ENCODE measurements around the gene PLXNB2.

Gene PLXNB2

DNA sequence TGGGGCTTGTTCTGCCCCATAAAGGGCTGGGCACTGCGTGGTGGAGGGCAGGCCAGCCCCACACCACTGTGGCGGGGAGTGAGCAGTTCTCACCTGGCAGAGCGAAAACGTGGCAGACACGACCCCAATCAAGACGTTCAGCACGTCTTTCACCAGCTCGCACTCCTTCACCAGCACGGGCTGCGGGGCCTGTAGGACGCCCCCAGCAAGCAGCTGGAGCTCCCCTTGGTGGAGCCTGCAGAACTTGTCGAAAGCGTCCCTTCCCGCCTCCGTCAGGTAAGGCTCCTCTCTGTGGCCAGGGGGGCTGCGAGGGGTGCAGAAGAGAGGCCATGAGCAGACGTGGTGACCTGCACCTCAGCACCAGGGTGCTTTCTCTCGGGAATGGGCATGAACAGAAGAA, 74.2 kb downstream of the PLXNB2 start:
- Histone ChIP-seq H3K4me1 (ENCODE audit: insufficient read depth, low read length) (no peaks in the 10 kb centered on the region), H3K36me3 (ENCODE audit: insufficient read depth, low read length) (no peaks in the 10 kb centered on the region), H3K9me3 (ENCODE audit: control insufficient read depth, insufficient read depth, low read length) (no peaks in the 10 kb centered on the region), H3K9ac (ENCODE audit: low read depth, low read length) (no peak overlapping the region)

- Histone ChIP-seq H3K9me3 (ENCODE audit: control insufficient read depth, insufficient read depth, low read length) (no peaks in the 10 kb centered on the region), H3K9ac (ENCODE audit: low read depth, low read length) (no peak overlapping the region), H3K36me3 (ENCODE audit: insufficient read depth, low read length) (no peaks in the 10 kb centered on the region), H3K4me1 (ENCODE audit: insufficient read depth, low read length) (no peaks in the 10 kb centered on the region)
Observed at GRCh38 chr22:50232481-50233151, 74.8 kb downstream of the PLXNB2 start.

DNA sequence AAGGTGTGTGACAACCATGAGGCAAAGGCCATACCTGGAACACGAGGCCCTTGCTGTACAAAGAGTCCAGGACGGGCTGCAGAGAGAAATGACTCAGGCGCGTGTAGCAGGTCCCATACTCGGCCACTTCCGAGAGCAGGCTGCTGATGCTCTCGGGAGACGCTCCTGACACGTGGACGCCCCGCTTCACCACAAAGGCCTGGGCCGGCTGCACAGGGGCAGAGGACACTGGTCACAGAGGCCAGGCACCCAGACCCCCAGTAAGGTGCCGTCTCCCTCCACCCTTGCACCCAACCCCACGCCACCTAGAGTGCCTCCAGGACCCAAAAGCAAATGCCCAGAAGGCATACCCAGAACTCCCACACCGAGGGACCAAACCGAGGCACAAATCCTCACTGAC, 78.1 kb downstream of the PLXNB2 start:
- H3K36me3 ChIP-seq (ENCODE audit: insufficient read depth, low read length), result no peaks in the 10 kb centered on the region
- H3K9me3 ChIP-seq (ENCODE audit: control insufficient read depth, insufficient read depth, low read length), result no peaks in the 10 kb centered on the region
- no peaks in the 10 kb centered on the region for H3K4me1 ChIP-seq (ENCODE audit: insufficient read depth, low read length)
- no peak overlapping the region for H3K9ac ChIP-seq (ENCODE audit: low read depth, low read length)

DNA sequence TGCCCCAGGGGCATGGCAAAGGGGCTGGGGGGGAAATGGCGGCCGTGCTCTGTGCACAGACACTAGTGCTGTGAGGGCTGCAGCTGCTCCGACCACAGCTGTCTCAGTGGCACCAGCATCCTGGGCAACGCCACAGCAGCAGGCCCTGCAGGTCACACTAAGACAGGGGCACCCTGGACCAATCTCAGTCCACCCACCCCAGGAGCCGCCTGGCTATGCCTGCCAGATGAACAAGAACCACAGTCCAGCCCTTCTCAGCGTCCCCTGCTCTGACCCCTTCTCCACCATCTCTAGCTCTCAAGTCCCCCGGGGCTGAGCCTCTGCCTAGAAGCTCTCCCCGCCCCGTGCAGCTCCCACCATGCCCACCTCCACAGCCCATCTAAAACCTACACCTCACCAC, 79.1 kb downstream of the PLXNB2 start:
- H3K9ac ChIP-seq (ENCODE audit: low read depth, low read length), result no peak overlapping the region
- H3K4me1 ChIP-seq (ENCODE audit: insufficient read depth, low read length), result no peaks in the 10 kb centered on the region
- no peaks in the 10 kb centered on the region for H3K9me3 ChIP-seq (ENCODE audit: control insufficient read depth, insufficient read depth, low read length)
- H3K36me3 ChIP-seq (ENCODE audit: insufficient read depth, low read length), result peaks cover 4% of the 10 kb centered on the region; the same call in 1 of the 2 replicates

- Histone ChIP-seq H3K9ac (ENCODE audit: low read depth, low read length) (no peak overlapping the region), H3K9me3 (ENCODE audit: control insufficient read depth, insufficient read depth, low read length) (no peaks in the 10 kb centered on the region), H3K36me3 (ENCODE audit: insufficient read depth, low read length) (peaks cover 4% of the 10 kb centered on the region; the same call in 1 of the 2 replicates), H3K4me1 (ENCODE audit: insufficient read depth, low read length) (no peaks in the 10 kb centered on the region)
Observed at GRCh38 chr22:50227579-50228215, 79.7 kb downstream of the PLXNB2 start.

GRCh38 chr22:50226875-50227165, 80.6 kb downstream of the PLXNB2 start:
- Histone ChIP-seq H3K4me1 (ENCODE audit: insufficient read depth, low read length) (no peaks in the 10 kb centered on the region), H3K36me3 (ENCODE audit: insufficient read depth, low read length) (peaks cover 10% of the 10 kb centered on the region), H3K9ac (ENCODE audit: low read depth, low read length) (no peak overlapping the region), H3K9me3 (ENCODE audit: control insufficient read depth, insufficient read depth, low read length) (no peaks in the 10 kb centered on the region)

GRCh38 chr22:50226063-50226874, 81.2 kb downstream of the PLXNB2 start:
- H3K4me1 ChIP-seq (ENCODE audit: insufficient read depth, low read length), result no peaks in the 10 kb centered on the region
- H3K36me3 ChIP-seq (ENCODE audit: insufficient read depth, low read length), result peaks cover 10% of the 10 kb centered on the region
- H3K9ac ChIP-seq (ENCODE audit: low read depth, low read length), result no peak overlapping the region
- no peaks in the 10 kb centered on the region for H3K9me3 ChIP-seq (ENCODE audit: control insufficient read depth, insufficient read depth, low read length)

DNA sequence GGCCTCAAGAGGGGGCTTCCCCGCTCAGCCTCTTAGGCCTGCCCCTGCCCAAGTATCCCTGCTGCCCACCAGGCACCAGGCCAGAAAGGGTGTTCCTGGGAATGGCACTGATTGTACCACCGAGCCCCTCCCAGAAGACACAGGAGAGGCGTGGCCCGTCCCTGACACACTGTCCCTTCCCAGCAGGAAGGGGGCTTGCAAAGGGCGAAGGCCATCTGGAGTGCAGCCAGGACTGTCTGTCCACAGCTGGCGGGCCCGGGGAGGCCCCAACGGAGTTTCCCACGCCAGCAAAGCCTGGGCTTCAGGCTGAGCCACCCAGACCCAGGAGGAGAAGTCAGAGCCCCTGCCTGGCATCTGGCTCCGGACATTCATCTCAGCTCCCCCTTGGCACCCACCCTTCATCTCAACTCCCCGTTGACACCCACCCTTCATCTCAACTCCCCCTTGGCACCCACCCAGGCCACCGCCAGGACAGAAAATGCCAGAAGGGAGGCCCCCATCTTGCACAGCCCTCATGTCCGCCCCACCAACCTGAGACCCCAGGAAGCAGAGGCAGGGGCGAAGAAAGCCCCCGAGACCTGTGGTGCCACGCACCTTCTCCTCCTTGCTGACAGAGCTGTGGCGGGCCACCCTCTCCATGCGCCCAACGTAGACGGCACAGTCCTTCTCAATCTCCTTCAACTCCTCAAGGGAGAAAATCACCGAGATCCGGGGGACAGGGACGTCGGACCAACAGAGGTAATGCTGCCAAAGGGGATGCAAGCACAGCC, 82.1 kb downstream of the PLXNB2 start:
- H3K36me3 ChIP-seq (ENCODE audit: insufficient read depth, low read length), result peaks cover 11% of the 10 kb centered on the region
- no peak overlapping the region for H3K9ac ChIP-seq (ENCODE audit: low read depth, low read length)
- no peaks in the 10 kb centered on the region for H3K4me1 ChIP-seq (ENCODE audit: insufficient read depth, low read length)
- H3K9me3 ChIP-seq (ENCODE audit: control insufficient read depth, insufficient read depth, low read length), result no peaks in the 10 kb centered on the region

Data from ES-I3 (cell line).